NCI-H510A (cell line): ENCODE measurements around the gene SMIM12.
A peak's percentile ranks its signal among the peaks of the same experiment; 100 is the strongest.

Experiments used
- DNase-seq: peaks from one replicate; lab custom pipeline; 2025; lab: John Stamatoyannopoulos, UW

Gene SMIM12

GRCh38 chr1:34859446-34860200 is at the start of gene SMIM12:
SMIM12 (minus strand) TSS chr1:34859749; CDS start chr1:34855977, 3,772 bp downstream.
- peak; percentile 100 for DNase-seq

DNA sequence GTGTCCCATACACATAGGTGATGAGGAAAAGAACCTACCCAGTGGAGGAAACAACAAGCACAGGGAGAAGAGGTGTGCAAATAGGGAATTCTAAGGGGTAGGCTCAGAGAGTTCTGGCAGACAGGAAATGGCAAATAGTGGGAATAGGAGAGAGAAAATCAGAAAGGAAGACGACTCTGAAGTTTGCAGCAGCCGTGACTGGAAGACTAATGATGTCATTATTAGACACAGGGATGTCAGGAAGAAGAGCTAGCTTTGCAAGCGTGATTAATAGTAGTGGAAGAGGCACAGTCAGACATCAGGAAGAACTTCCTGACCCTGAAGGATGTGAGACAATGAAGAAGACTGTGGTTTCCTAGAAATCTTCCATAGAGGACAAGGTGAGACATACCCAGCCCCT is 48.8 kb upstream of the SMIM12 start:
- no peak for DNase-seq

GRCh38 chr1:34907487-34908090 is 48.0 kb upstream of the SMIM12 start:
- no peak for DNase-seq

DNA sequence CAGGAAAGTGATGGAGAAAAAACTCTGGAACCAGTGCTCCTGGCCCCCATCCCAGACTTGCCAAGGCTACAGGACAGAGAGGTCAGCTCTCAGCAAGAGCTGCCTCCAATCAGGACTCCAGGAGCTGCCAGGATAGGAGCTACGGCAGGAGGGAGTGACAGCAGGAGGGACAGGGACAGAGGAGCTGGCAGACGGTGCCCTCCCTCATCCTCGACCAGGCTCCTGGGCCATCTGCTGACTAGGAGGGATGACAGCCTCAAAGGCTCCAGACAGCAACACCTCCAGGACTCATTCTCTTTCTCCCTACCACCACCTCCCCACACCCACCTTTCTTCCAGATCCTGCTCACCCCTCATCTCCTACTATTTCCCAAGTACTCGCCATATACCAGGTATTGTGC is 47.2 kb upstream of the SMIM12 start:
- no peak for DNase-seq

DNA sequence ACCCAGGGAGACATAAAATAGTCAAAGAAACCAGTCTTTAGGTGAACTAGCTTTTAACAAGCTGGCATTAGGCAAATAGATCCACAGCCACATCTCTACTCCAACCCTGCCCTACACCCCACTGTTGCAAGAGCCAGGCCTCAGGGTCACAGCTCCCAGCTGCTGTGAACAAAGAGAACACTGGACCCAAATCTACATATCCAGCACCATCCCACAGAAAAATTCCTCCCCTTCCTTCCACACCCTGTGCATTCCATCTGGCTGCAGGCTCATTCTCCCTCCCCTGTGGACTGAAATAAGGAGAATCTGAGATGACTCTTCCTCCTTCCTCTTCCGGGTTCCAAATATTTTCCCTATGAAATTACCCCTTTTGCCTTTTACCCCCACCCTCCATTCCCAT is 46.7 kb upstream of the SMIM12 start:
- DNase-seq, result no peak

GRCh38 chr1:34905098-34905459 is 45.5 kb upstream of the SMIM12 start:
- DNase-seq, result no peak

DNA sequence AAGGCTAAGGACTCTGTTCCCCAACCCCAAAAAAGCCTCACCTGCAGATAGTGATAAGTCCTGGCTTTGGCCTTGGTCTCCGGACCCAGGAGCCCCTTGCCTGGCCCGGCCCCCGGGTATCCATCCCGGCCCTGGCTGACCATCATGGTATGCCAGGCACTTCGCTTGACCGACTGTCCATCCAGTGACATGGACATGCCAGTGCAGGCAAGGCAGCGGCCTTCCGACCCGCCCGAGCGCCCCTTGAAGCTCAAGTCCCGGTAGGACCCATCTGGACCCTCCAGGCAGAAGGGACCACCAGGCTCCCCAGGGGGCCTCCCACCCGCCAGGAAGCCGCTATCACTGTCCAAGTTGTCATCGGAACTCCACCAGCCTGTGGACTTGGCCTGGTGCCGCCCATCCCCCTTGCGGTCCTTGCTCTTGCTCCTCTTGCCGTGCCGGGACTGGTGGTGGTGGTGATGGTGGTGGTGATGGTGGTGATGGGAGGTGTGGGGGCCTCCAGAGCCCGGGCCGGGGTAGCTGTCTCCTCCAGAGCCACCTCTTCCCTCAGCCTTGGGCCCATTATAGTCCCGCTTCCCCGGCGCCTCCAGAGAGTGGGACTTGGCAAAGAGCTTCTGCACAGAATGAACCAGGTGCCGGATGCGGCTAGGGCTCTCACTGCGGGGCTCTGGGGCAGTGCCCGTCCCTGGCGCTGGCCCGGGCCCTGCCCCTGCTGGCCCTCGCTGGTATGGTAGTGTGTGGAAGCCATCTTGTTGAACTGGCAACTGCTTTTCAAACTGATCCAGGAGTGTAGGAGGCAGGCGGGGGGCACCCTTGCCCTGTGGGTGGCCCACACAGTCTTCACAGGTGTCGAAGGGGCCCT is 44.9 kb upstream of the SMIM12 start:
- no peak for DNase-seq

- no peak for DNase-seq
Observed at GRCh38 chr1:34901919-34902318, 42.4 kb upstream of the SMIM12 start.

GRCh38 chr1:34900775-34901502 is 41.4 kb upstream of the SMIM12 start:
- no peak for DNase-seq

GRCh38 chr1:34899906-34900305 is 40.4 kb upstream of the SMIM12 start:
- DNase-seq, result no peak

DNA sequence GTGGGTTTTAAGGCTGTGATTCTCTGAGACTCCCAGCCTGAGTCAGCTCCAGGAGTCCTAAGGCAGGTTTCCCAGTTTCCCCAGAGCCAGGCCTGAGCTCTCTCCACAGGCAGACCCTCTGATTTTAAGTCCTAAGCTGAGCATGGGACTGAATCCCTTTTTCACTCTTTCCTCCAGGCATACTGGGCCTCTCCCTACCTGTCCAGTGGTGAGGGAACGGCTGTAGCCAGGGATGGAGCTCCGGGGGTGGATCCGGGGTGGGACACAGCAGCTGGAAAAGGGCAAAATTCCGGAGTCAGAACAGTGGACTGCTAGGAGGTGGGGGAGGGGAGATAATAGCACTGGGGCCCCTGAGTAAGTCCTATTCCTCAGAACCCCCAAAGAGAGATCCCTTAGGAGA is 39.9 kb upstream of the SMIM12 start:
- no peak for DNase-seq

DNA sequence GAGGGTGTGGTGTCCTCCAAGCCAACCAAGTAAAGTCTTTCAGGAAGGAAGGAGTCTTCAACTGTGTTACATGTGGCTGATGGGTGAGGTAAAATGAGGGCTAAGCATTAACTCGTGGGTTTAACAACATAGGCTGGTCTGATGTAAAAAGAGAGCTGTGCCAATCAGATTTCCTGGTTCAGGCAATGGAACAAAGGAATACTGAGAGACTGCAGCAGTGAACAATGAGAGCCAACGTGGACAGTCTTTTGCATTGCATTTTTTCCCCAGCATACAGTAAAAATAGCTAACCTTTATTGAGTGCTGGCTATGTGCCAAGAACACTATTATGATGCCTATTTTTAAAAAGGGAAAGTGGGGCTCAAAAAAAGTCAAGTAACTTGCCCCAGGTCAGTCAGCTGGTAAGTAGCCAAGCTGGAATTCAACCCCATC is 38.8 kb upstream of the SMIM12 start:
- DNase-seq, result no peak

GRCh38 chr1:34896612-34897011 is 37.1 kb upstream of the SMIM12 start:
- DNase-seq, result no peak

- DNase-seq, result no peak
Observed at GRCh38 chr1:34889705-34890104, 30.2 kb upstream of the SMIM12 start.

DNA sequence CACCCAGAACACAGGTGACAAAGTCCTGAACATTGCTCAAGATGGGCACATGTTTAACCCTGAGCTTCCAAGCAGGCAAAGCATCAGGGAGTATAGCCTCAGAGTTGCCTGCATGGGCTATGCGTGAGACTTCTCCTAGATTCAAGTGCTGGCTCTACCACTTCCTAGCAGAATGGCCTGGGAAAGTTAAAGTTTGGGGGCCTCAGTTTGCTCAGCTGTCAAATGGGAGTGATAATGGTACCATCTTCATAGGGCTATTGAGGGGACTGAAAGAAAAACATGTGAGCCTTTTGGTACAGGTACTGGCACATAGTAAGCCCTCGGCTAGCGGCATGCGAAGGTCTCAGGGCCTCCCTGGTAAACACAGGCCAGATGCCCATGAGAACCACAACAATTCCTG is 28.0 kb upstream of the SMIM12 start:
- no peak for DNase-seq

GRCh38 chr1:34885405-34886247 is 26.1 kb upstream of the SMIM12 start:
- DNase-seq, result no peak

DNA sequence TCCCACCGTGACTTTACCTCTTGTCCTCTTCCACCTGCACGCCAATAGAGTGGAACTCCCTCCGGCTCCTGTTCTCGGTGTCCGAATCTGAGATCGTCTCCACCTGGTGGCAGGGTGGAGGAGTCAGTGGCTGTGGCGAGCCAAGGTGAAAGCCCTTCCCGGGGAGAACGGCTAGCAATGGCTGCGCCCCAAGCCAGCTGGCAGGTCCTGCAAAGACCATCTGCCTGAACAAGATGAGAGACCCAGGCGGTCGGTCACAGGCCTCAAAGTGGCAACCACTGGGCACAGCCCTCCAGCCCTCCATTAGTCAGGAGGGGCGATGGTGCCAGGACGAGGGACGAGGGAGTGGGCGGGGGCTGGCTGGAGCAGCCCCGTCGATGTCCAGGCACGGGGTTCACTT is 25.4 kb upstream of the SMIM12 start:
- DNase-seq, result peak; percentile 32

- DNase-seq, result no peak
Observed at GRCh38 chr1:34884536-34884935, 25.0 kb upstream of the SMIM12 start.

DNA sequence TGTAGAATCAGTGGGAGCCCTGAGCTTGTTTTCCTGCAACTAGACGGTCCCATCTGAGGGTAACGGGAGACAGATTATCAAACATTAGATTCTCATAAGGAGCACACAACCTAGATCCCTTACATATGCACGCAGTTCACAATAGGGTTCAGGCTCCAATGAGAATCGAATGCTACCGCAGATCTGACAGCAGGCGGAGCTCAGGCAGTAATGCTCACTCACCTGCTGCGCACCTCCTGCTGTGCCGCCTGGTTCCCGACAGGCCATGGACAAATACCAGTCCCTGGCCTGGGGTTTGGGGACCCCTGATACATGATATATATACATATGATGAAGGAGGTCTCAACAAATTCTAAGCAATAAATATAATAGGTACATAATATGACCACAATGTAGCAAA is 19.7 kb upstream of the SMIM12 start:
- no peak for DNase-seq

DNA sequence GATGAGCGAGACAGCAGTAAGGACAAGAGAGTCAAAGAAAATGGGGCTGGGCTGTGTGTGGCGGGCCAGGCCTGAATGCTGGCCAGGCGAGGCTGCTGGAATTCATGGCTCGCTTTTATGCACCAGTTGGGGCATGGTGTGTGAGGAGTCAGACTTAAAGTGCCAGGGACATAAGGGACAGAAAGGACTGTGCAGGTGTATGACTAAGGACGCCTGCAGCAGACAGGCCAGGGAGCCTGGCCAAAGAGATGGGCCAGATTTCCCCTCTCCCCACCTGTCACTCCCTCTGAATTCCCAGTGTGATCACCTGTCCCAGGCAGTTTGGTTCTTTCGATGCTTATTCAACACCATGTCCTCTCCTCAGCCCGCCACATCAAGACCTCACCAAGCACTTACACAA is 16.9 kb upstream of the SMIM12 start:
- DNase-seq, result no peak

- DNase-seq, result no peak
Observed at GRCh38 chr1:34874296-34874952, 14.9 kb upstream of the SMIM12 start.
